ENCODE results near the gene TKFC. TPM values are rescaled to one million over a fixed set of nuclear protein-coding genes. Genes with fewer than 3 reads are reported as not detected.

Gene TKFC
- total and polyA plus RNA-seq, 12 donors: 66.9 to 603 (median 252) TPM

DNA sequence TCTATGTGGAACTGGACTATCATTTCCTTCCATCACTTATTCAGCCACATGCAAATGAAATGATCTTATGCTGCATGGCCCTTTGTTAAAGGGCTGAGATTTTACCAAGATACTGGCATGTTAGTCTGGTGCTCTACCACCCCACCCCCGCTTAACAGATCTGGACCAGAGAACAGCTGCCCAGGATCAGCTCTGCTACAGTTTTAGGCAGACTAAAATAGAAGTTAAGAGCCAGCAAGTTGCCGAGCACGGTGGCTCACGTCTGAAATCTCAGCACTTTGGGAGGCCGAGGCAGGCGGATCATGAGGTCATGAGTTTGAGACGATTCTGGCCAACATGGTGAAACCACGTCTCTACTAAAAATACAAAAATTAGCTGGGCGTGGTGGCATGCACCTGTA lies 4.7 kb upstream of the TKFC start:
- no peaks in the 10 kb centered on the region for H3K27me3 ChIP-seq
- H3K4me1 ChIP-seq (replicated peaks in 1 of 2): peaks cover 58 to 76% of the 10 kb centered on the region in 2 donors
- 74 to 85% (median 82%) methylated on average over 9 of the region's 9 CpGs for WGBS, 4 donors
- peak overlapping the region in 4 of 5 donors; percentile 6 to 62 (median 34) for H3K27ac ChIP-seq
- no peak for DNase-seq
- TF ChIP-seq CTCF (IDR thresholded peaks at IDR 0.05) (no peak), POLR2A (IDR thresholded peaks at IDR 0.05) (no peak)
- intact Hi-C loops (cut with DNase I): no loop called here
- H3K4me3 ChIP-seq: no peak overlapping the region
- H3K9me3 ChIP-seq (replicated peaks in 1 of 3): no peaks in the 10 kb centered on the region
- peaks cover 0 to 59% of the 10 kb centered on the region in 2 donors for H3K36me3 ChIP-seq (replicated peaks in 1 of 2)

- Histone ChIP-seq H3K27me3 (no peaks in the 10 kb centered on the region), H3K9me3 (replicated peaks in 1 of 3) (no peaks in the 10 kb centered on the region), H3K27ac (peak overlapping the region in 2 of 5 donors; percentile 40 to 62), H3K36me3 (replicated peaks in 1 of 2) (peaks cover 0 to 44% of the 10 kb centered on the region in 2 donors), H3K4me1 (replicated peaks in 1 of 2) (peaks cover 66 to 86% of the 10 kb centered on the region in 2 donors), H3K4me3 (no peak overlapping the region)
- intact Hi-C loops (cut with DNase I): no loop called here
- TF ChIP-seq CTCF (IDR thresholded peaks at IDR 0.05): no peak
- TF ChIP-seq POLR2A (IDR thresholded peaks at IDR 0.05): no peak
- no peak for DNase-seq
- WGBS, 4 donors: 83 to 97% (median 93%) methylated on average over 4 of the region's 4 CpGs
Observed at GRCh38 chr11:61329871-61330270, 3.2 kb upstream of the TKFC start.

GRCh38 chr11:61331651-61332050 lies 1.4 kb upstream of the TKFC start:
- no peaks in the 10 kb centered on the region for H3K9me3 ChIP-seq (replicated peaks in 1 of 3)
- TF ChIP-seq POLR2A (IDR thresholded peaks at IDR 0.05) (no peak), CTCF (IDR thresholded peaks at IDR 0.05) (no peak)
- intact Hi-C loops (cut with DNase I): no loop called here
- H3K27me3 ChIP-seq: no peaks in the 10 kb centered on the region
- H3K4me3 ChIP-seq: peak overlapping the region in 2 of 4 donors; percentile 84 to 99
- H3K4me1 ChIP-seq (replicated peaks in 1 of 2): peaks cover 64 to 87% of the 10 kb centered on the region in 2 donors
- H3K27ac ChIP-seq: peak overlapping the region; percentile 82 to 98 (median 92)
- DNase-seq: peak in 1 of 7 donors; percentile 15
- peaks cover 0 to 32% of the 10 kb centered on the region in 2 donors for H3K36me3 ChIP-seq (replicated peaks in 1 of 2)
- WGBS, 4 donors: 33 to 43% (median 36%) methylated on average over 6 of the region's 6 CpGs

DNA sequence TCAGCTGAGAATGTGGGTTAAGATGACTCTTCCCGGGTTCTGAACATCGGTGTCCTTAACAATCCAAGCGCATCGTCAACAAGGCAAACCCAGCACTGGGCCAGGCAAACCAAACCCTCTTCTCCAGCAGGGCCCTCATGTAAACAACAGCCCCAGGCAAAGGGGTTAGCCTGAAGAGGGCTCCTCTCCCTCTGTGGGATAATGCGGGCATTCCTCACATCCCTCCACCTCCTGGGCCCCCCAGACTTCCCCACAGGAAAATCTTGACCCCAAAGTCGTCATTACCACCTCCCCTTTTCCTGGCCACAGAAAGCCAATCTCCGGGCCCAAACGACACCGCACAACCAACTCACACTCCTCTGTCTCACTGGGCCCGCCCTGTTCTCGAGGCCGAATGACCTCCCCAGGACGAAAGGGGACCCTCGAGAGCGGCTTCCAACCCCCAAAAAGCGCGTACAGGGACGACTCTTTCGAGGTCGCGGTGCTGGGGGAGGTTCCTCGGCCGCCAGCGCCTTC lies 689 bp upstream of the TKFC start:
- peak in 2 of 7 donors; percentile 21 to 43 for DNase-seq
- peaks cover 0 to 25% of the 10 kb centered on the region in 2 donors for H3K36me3 ChIP-seq (replicated peaks in 1 of 2)
- no peaks in the 10 kb centered on the region for H3K27me3 ChIP-seq
- H3K27ac ChIP-seq: peak overlapping the region; percentile 82 to 98 (median 92)
- peak overlapping the region; percentile 43 to 99 (median 80) for H3K4me3 ChIP-seq
- H3K4me1 ChIP-seq (replicated peaks in 1 of 2): peaks cover 64 to 82% of the 10 kb centered on the region in 2 donors
- WGBS, 4 donors: 0 to 2% (median 1%) methylated on average over 7 to 24 of the region's 24 CpGs
- no peak for TF ChIP-seq CTCF (IDR thresholded peaks at IDR 0.05)
- no peak for TF ChIP-seq POLR2A (IDR thresholded peaks at IDR 0.05)
- no peaks in the 10 kb centered on the region for H3K9me3 ChIP-seq (replicated peaks in 1 of 3)
- intact Hi-C loops (cut with DNase I): no loop called here

Measured in adrenal gland (tissue), 12 donors.